ENCODE data around the gene STK33.

- TF ChIP-seq TCF7L2 (IDR thresholded peaks at IDR 0.05; ENCODE audit: low read depth, low read length), result no peak
- no peak for TF ChIP-seq CTCF (IDR thresholded peaks at IDR 0.05)
- TF ChIP-seq POLR2AphosphoS5 (IDR thresholded peaks at IDR 0.05; ENCODE audit: low read depth, low read length), result no peak
These were observed 116.3 kb downstream of the STK33 start for GRCh38 chr11:8477680-8478079.

Measured in Panc1 (cell line).